NT2/D1 (cell line): Measurements from ENCODE around the gene GPR39.

Source experiments
- SUZ12 ChIP-seq: IDR thresholded peaks from 2 replicates; pipeline ENCODE4 v1.6.1; 2011; ENCODE audit not compliant: insufficient read length, insufficient read depth; ENCODE audit errors: extremely low read depth
- YY1 ChIP-seq: IDR thresholded peaks from 2 replicates; pipeline ENCODE4 v1.6.1; 2011; ENCODE audit not compliant: insufficient read length, insufficient read depth
- ZNF274 ChIP-seq: IDR thresholded peaks from 2 replicates; pipeline ENCODE4 v1.6.1; 2011; ENCODE audit warnings: mild to moderate bottlenecking, low read depth, low read length

- no peak for TF ChIP-seq ZNF274
- TF ChIP-seq SUZ12: no peak
- TF ChIP-seq YY1: no peak
Observed at GRCh38 chr2:132542953-132543569, 126.5 kb downstream of the GPR39 start.
